GM19328 (cell line): ENCODE results near the gene ACTBL2.
"Not testable (repeated sequence)": the region's sequence is repeated elsewhere in the genome, so short reads cannot be mapped to it uniquely, and the experiment has no call there.

Experiments
- ATAC-seq: cut with Tn5 transposase; IDR thresholded peaks from one replicate; pipeline ENCODE4 v1.9.1; 2021; ENCODE audit warnings: mild to moderate bottlenecking, moderate library complexity; ENCODE audit not compliant: unreplicated experiment

Gene ACTBL2

DNA sequence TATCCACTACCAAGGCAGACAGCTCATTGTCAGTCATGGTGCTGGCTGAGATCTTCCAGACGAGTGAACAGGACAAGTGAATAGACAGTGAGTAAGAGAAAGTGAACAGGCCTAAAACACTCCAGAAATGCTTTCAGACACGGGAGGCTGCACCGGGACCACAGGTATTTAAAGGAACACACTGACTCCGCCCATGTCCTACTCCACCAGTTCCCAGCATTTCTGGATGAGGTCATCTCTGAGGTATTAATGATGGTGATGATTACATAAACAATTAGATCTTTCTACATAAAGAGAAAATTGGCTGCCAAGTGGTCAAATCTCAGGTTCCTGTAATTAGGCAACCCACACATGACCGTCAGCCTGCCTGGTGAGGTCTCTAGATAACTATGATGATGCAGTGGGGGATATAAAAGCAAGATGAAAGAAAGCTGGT lies at the start of gene ACTBL2:
Gene ACTBL2, minus strand, starts transcription at position 141 of the 436 bp plus-strand sequence. Its CDS starts 104 bp downstream, at position 37.
- ATAC-seq: no peak

DNA sequence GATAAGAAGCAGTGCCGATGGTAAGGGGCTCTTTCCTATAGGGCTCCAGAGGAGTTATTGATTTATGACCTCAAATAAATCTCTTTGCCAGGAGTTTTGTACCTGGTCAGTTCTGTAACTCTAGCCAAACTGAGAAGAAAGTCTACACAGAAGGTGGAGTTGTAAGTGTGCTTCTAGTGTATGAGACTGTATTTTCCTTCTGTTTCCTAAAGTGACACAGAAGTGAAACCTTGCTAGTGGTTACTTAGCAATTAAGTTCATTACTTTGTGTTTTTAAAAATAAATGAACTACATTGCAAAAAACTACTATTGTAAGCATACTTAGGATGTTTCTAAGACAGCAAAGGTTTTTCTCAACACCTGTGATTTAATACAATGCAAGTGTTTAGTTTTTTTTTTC lies 48.7 kb upstream of the ACTBL2 start:
- ATAC-seq: no peak

DNA sequence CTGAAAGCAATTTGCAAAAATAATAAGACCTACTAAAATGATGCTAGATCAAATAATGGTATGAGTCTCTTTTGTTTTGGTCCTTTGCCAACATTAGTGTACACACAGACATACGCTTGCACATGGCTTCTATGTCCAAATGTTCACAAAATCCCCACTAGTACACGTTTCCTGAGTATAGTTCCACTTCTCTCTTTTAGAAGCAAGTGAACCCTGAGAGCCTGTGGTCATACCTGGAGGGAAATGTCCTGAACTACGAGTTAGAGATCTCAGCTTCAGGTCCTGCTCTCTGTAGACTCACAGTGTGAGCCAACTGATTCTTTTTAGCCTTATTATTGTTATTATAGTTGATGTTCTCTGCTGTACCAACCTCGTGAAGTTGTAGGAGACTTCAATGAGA lies 47.3 kb upstream of the ACTBL2 start:
- ATAC-seq: no peak

DNA sequence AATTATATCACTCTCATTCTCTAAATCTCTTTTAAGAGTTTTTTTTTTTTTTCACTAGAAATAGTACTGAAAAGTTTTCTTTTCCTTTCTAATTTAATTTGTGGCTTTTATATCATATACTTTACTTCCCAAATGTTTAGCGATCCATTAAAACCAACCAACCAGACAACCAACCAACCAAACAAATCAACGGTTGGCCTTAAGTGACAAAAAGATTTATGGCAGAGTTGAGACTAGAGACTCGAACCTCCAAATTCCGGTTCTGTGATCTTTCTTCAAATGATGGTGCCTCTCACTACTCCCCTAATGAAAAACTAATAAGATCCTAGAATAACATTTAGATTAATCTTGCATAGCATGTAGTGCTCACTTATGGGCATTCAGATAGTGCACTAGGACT lies 45.3 kb upstream of the ACTBL2 start:
- no peak for ATAC-seq

DNA sequence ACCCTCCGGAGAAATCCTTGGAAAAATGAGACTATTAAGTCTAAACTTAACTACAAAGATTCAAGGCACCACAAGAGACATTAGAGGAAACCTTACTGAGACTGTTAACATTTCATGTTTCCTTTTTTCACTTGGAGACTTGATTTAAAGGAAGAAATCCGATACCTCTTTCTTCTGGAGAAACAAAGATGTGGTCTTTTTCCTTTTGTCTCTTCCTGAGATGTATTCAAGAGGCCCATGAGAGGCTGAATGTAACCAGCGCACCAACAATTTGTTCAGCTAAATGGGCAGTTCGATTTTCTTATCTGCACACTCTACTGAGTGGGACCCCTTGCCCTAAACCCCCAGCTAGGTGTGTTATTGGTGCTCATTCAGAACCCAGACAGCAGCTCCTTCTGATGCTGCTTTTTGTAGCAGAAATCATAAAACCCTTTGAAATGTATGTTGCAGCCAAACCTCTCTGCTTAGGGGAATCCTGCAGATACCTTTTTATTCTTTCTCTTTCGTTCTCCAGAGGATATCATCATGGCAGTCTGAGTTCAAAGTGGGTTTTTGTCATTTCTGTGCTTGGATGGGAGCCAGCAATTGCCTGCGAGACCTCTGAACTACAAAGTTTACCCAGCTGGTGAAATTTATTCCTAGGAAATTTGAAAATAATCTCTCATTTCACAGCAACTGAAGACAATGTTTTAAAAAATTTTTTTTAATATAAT lies 41.9 kb upstream of the ACTBL2 start:
- ATAC-seq: no peak

DNA sequence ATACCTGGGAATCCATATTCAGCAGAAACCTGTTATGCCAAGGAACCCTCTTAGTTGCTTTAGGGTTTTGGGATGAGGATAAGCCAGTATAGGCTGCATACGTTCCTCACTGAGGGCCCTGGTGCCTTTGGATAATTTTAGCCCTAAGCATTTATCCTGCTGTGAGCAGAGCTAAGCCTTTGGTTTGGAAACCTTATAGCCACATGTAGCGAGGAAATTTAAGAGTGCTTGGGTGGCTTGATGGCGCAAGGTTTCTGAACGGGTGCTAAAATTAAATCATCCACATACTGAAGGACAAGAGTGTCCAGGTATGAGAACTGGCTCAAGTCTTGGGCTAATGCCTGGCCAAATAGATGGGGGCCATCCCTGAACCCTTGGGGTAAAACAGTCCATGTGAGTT lies 39.9 kb upstream of the ACTBL2 start:
- not testable (repeated sequence) for ATAC-seq

DNA sequence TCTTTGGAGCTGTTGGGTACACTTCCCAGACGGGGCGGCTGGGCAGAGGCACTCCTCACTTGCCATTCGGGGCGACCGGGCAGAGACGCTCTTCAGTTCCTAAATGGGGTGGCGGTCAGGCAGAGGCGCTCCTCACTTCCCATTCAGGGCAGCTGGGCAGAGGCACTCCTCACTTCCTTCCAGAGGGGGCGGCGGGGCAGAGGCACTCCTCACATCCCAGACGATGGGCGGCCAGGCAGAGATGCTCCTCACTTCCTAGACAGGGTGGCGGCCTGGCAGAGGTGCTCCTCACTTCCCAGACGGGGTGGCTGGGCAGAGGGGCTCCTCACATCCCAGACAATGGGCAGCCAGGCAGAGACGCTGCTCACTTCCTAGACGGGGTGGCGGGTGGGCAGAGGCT lies 35.8 kb upstream of the ACTBL2 start:
- not testable (repeated sequence) for ATAC-seq

DNA sequence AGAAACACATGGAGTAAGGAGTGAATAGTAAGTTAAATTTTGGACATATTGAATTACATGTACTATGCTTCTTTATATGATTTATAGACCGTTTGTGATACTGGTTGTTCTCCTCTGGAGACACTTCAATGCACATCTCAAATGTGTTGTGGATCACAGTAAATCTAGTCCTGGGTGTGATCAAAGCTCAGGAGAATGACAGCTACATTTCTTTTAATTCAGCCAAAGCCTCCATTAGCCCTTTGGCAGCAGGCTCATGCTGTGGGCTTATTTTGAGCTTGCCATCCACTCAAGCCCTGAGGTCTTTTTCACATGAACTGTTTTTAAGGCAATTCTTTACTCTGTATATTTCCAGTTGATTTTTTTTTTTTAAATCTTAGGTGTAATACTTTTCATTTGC lies 34.6 kb upstream of the ACTBL2 start:
- no peak for ATAC-seq

DNA sequence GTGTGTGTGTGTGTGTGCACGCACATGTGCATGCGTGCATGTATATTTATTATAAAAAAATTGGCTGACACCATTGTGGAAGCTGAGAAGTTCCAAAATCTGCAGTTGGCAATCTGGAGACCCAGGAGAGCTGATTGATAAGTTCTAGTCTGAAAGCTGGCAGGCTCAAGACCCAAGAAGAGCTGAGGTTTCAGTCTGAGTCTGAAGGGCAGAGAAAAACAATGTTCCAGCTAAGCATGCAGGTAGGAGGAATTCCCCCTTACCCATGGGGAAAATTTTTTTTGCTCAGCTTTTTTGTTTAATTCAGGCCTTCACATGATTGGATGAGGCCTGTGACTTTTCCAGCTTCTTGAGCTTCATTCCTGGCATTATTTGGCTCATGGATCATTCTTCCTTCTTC lies 31.2 kb upstream of the ACTBL2 start:
- no peak for ATAC-seq

DNA sequence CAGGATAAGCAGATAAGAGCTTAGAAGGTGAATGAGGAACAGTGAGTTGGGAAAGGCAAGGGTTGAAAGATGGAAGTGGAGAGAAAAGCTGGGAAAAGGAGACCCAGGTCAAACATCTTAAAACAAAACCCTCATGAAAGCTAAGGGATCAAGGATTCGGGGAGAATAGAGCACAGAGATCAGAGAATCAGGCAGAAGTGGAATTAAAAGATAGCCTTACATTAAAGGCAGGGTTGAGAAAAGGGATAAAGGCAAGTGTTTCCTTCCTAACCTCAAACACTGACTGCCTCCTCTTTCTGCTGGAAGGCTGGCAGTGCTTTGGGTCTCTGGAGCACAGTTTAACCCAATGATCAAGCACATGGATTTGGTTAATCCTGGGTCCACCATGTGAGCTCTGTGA lies 28.7 kb upstream of the ACTBL2 start:
- no peak for ATAC-seq

DNA sequence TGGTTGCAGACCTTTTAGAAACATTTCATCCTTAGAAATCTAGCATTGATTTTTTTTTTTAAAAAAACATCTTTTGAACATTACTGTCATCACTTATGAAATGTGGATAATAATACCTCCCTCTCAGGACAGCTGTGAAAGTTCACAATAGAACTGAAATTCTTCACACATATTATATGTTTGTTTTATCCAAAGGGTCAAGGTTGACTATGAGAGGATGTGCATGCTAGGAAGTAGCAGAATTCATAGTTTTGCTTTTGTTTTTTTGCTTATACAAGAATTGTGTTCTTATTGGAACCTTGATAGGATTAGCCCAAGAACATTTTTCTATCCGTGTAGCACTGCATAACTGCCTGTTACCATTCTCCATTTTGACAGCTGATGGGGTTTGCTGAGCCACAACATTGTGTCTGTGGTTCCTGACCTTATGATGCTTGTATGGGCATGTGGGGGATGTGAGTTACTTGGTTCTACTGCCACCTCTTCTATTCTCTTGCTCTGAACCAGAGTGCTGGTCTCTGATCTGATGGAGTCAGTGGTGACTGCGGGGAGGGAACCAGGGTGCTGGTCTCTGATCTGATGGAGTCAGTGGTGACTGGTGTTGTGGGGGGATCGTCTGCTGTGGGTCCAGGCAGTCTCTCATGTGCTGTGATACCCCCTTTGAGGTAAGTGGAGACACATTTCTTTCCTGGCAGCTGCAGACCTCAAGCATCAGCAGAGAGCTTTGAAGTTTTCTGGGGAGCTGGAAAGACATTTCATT lies 27.1 kb upstream of the ACTBL2 start:
- no peak for ATAC-seq

DNA sequence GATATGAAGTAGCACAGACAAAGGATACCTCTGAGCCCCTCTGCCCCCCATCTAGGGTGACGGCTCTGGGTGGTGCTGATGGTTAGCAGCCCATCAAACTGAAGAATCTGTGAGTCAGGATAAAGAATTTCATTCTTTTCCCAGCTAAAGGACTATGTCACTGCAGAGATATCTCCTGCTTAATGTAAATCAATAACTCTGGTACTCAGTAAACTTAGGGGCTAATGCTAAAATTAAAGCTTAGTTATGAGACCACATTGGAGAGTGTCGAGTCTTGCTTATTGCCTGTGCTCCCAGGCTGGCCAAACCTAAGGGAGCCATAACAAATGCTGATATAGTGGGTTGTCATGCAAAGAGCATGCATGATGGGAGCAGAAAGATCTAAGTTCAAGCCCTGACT lies 25.6 kb upstream of the ACTBL2 start:
- no peak for ATAC-seq

DNA sequence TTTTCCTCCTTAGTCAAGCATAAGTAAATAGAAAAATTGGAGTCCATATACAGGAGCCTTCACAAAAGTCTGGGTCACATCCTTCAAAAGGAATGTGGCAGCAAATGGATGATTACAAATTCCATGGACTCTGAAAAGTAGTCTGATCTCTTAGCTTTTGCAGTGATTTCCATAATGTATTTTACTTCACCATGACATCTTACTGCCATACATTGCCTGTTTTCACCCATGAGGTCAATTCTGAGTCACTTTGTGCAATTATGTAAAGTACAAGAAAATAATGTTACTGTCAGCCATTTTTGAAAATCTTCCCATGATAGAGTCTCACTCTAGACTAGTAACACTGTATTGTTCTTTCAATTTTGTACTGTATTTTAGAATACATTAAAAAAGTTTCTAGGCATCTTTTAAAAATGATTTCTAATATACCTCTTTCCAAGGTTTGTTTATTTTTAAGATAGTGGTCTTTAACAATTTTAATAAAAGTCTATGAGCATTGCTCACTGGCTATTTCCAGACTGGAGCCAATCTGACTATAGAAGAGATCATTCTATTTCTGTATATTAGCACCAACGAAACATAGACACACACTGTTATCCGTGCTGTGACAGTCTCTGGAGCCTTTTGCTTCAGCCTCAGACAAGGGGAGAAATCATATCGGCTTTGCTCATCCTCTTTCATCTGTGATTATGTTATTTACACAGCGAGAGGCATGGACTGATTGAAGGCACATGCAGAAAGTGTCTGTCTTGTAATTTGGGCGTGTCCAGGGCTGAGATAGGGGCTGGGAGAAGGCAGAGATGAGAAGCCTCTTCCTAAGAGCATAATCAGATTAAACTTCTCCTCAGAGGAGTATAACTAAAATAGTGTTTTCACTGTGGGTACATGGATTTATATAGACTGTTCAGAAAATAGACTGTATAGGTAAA lies 22.9 kb upstream of the ACTBL2 start:
- no peak for ATAC-seq

DNA sequence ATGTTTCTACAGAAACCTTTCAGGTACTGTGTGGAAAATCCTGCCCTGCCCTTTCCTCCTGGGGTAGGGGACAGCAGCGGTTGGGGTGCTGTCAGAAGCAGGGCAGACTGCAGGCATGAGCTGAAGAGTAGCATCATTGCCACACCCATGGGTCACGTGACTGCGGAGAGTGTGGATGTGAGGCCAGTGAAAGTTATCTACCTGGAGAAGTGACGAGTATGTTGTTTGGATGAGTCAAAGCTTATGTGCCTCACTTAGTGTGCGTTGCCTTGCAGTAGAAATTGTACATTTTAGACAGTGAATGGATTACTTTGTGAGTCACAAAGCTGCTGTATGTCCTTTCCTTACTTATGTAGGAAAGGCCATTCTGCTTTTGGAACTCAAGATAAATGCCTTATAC lies 21.7 kb upstream of the ACTBL2 start:
- ATAC-seq: no peak

DNA sequence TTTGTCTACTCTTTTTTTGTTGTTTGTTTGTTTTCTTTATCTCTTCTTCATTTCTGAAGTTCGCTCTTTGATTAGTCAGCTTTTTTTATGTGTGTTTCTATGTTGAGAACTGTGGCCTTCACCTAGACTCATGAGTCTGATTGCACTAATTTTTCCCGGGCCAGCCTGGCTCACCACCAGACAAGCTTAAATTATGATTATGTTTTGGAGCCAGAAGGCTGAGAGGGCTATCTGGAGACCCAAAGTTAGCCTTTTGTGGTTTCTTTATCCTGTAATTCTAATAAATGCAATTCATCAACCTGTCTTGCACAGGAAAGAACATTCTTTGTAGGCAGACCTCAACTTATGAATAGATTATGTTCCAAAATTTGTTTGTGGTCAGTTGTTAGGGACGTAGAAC lies 20.8 kb upstream of the ACTBL2 start:
- ATAC-seq: no peak

DNA sequence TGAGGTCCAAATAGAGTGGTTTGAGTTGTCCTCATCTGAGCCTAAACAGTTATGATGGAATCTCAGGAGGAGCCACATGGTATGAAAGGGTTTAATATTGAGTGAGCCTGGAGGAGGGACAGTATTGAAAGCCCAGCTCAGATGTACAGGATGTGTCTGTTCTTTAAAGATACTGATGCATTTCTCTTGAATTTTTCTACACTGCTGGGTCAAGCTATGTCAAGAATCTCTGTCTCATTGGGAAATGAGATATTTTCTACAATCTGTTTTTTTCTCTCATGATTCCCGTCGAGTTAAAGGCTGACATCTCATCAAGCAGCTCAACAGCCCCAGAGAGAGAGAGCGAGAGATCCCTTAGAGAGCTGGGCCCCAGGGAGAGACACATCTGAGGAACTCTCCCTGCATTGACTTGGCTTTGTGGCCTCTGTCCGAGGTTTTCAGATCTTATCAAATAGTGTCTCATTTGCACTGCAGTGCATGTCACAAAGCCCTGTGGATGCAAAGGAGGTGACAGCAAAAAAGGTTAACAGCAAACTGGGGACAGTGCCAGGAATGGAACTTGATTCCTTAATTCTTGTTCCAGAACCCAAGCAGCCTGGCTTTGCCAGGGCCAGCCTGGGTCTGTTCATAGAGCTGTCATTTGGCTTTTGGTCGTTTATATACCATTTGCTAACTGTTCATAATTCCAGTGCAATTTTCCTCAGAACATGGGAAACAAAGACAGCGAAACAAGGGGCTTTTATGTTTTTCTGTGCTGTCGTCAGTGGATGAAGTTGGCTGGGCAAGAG lies 19.0 kb upstream of the ACTBL2 start:
- ATAC-seq: no peak

DNA sequence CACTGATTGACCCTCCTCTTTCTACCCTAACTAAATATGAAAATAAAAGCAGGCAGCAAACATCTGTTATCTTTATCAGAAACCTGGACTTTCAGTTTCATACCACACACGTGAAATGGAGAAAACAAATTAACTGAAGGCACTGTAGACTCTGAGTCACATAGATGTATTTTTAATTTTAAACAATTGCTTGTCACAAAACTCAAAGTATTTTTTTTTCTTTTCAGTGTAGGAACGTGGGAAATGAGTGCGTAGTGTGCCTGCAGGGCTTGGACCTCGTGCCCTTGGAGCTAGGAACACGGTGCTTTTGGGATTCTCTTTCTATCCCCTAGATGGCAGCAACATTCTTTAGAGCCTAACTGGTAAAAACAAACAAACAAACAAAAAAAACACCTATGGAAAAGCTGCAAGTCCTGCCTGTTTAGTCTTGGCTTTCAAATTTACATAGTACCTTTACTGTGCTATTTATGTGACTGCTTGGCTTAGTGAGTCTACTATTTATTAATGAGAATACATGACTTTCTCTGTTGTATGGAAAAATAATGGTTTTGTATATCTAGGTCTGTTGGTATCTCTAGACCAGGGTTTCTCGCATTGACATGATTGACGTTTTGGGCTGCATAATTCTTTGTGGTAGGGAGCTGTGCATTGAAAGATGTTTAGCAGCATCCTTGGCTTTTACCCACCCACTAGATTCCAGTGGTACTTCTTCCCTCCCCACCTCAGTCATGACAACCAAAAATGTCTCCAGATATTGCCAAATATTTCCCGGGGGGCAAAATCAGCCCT lies 16.8 kb upstream of the ACTBL2 start:
- peak; percentile 85 for ATAC-seq

DNA sequence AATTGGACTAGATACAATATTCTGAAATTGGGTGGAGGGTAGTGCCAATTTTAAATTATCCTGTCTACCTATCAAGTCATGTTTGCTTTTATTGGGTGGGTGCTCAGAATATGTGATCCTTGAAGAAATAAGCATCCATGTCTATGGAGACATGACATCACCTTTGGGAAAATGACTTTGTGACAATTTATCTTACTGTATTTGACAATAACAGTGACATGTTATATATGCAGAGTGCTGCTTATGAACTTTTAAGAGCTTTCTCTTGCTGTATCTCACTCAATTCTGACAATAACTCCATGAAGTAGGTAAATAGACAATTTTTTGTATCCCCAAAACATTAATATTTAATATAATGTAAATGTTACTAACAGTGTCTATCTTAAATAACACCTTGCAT lies 15.1 kb upstream of the ACTBL2 start:
- ATAC-seq: no peak

DNA sequence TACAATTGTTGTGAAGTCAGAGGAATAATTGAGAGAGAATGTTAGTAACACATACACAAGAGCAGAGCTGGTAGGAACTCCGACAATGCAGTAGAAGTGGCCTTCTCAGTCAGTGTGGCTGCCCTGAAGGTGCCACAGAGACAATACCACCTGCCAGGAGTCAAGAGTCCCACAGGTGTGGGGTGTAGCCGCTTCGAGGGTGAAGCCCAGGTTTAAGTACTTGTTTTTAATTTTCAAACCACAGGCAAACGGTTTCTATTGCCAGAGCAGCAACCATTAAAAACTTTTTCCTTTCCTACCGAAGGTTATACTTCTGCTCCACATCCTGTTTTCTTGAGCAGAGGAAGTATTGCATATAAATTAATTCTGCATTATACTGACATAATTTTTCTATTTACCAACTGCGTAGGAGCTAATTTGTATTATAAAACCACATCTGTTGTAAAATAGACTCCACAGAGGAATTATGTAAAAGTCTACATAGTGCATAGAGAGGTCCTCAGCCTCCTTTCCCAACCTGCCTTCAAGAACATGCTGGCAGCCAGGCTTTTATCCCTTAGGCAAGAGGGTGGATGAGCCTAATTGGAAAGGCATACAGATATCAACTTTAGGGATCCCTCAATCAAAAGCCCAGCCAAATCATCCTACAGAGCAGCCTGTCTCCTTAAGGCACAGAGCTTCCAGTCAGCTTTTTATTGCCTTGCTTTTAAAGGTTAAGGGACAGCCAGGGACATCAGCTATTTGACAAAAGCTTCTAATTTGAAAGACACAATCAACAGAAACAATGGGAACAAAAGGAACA lies 12.9 kb upstream of the ACTBL2 start:
- no peak for ATAC-seq
